NCI-H82 treated with DMSO at 0.1 percent for 48 hours (cell line): Measurements from ENCODE around the gene SLC35D1.
"Not testable (repeated sequence)": the region's sequence is repeated elsewhere in the genome, so short reads cannot be mapped to it uniquely, and the experiment has no call there.

ENCODE experiments used
- DNase-seq: peaks from one replicate; lab custom pipeline; 2025; ENCODE audit not compliant: unreplicated experiment; lab: John Stamatoyannopoulos, UW

Gene SLC35D1

DNA sequence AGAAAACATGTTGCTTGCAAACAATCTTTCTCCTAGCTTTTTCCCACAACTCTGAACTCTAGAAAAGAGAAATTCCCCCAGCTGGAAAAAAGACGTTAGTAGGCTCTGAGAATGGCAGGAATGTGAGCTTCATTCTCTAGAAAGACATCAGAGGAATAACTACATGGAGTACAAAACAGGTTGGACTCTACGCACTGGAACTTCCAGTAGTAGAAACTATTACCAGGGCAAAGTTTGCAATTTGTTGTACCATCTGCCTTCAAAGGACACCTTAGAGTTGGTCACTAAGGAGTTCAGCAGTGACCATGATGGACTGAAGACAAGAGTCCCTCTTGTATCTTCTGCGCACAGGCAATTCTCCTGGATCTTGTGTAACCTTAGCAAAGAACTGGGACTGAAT lies 60.9 kb downstream of the SLC35D1 start:
- DNase-seq, result no peak

DNA sequence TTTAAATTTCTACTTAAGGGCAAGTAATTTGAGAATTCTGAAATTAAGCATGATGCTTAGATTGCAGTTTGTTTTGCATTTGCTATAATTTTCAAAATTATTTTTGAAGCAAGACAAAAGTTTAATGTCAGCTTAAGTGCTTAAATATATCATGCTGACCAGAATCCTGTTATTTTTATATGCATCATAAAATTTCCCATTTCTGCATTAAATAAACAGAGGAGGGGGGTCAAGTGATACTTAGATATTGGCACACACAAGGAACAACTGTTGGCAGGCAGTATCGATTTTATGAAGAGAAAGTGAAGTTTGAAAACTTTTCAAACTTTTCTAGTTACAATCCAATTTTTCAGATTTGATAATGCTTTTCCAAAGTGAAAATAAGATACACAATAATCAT lies 68.1 kb downstream of the SLC35D1 start:
- DNase-seq, result no peak

DNA sequence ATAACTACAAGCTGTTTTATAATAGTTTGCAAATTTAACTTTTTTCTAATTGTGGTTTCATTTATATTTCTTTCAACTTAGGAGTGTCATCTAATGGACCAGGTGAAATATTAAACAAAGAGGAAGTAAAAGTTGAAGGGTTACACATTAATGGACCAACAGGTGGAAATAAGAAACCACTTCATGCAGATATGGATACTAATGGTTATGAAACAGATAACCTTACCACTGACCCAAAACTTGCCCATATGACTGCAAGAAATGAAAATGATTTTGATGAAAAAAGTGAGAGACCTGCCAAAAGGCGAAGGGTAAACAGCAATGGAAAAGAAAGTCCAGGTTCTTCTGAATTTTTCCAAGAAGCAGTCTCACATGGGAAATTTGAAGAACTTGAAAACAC lies 69.5 kb downstream of the SLC35D1 start:
- no peak for DNase-seq

DNA sequence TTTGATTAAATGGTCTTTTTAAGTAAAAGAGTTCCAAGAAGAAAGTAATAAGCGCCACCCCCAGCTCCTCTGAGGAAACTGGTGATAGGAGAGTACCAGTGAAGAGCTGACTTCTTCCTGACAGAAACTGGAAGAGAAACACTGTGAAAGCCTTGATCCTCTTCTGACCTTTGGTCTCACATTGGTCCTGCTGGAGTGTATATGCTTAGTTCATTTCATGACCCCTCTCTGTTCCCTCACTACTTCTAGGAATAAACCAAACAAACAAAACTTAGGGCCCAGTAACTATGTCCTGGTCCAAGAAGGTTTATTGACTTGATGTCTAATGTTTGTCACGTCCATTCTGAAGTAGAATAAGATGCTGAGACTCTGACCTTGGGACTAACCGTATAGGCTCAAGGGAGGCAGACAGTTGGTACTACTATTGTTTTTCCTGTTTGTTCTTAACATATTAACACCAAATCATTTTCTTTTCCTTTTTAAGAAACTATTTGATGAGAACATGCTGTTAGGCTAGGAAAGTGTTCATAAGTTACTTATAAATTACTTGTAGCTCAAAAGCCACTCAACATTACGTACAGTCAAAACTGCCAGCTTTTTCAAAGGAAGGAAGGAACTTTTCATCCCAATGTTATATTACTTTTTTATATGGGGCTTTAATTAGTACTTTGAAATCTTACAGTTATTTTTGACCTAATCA lies 71.2 kb downstream of the SLC35D1 start:
- no peak for DNase-seq

DNA sequence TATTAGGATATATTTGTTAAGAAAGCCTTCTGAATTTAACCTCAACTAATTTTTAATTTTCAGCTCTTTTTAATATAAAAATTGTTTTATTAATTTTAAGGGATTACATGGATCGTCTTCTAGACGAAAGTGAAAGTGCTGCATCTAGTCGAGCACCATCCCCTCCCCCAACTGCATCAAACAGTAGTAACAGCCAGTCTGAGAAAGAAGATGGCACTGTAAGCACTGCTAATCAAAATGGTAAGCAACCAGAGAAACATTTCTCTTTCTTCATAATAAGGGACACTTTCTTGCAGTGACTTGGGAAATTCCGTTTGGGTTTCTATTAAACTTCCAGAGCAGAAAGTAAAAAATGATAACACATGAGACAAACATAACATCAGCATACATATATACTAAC lies 72.3 kb downstream of the SLC35D1 start:
- DNase-seq, result no peak

DNA sequence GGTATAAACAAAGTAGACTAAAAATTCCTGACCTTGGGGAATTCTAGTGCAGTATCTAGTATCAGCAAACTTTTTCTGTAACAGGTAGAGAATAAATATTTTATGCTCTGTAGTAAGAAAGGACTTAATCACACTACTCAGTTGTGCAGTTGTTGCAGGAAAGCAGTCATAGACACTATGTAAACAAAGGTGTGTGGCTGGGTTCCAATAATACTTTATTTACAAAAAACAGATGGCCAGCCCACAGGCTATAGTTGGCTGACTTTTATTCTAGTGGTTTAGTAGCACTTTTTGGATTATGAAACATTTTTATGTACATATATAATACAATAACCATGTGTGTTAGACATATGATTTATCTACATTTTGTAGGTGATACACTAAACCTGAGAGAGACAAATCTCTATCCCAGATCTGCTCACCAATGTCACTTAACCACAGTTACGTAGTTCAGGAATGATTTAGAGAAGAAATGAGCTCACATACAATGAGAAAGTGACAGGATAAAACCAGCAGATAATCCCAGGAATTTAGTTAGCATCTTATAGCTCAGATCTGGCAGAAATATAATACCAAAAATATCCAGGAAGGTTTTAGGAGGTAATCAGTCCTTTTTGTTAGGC lies 73.1 kb downstream of the SLC35D1 start:
- no peak for DNase-seq

DNA sequence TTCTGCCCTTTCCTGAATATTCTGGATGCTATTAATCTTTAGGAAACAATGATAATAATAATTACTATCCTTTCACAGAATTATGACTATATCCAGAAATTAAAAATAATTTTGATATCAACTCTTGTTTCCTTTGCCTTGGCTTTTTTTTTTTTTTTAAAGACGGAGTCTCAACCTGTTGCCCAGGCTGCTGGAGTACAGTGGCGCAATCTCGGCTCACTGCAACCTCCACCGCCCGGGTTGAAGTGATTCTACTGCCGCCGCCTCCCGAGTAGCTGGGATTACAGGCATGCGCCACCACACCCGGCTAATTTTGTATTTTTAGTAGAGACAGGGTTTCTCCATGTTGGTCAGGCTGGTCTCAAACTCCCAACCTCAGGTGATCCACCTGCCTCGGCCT lies 74.3 kb downstream of the SLC35D1 start:
- DNase-seq, result not testable (repeated sequence)

DNA sequence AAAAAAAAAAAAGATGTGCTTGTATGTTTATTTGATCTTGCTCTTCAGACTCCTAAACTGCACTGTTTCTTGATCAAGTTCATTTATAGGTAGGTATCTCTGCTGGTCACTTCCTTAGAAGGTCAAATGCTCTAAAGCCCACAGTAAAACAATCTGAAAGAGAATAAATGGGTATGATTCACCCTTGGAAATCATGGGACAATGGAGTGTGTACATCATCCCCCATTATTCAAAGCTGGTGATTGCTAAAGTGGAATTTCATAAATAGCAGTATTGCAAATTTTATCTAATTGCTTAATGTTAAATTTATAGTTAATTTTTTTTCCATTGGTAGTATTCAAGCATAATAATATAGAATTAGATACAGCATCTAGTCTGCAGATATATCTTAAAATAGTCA lies 75.7 kb downstream of the SLC35D1 start:
- no peak for DNase-seq

DNA sequence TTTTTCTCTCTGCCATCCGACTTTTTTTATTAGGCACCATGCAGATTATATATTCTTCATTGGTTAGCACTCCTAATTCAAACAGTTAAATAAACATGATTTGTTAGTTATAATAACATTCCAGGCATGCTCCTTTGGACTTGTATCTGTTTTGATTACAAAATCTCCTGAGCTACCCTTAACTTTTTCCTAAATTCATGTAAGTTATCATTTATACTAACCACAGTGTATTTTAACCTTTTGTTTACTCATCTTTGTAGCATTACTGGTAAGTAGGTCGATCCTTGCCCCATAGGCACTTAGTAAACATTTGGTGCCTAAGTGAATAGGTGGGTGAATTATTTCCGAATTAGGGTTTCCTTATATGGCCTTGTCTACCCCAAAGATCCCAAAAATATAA lies 85.4 kb downstream of the SLC35D1 start:
- DNase-seq, result no peak

DNA sequence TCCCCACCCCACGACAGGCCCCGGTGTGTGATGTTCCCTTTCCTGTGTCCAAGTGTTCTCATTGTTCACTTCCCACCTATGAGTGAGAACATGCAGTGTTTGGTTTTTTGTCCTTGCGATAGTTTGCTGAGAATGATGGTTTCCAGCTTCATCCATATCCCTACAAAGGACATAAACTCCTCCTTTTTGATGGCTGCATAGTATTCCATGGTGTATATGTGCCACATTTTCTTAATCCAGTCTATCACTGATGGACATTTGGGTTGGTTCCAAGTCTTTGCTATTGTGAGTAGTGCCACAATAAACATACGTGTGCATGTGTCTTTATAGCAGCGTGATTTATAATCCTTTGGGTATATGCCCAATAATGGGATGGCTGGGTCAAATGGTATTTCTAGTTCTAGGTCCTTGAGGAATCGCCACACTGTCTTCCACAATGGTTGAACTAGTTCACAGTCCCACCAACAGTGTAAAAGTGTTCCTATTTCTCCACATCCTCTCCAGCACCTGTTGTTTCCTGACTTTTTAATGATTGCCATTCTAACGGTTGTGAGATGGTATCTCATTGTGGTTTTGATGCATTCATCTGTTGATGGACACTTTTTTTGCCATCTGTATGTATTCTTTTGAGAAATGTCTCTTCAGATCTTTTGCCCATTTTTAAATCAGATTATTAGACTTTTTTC lies 87.6 kb downstream of the SLC35D1 start:
- not testable (repeated sequence) for DNase-seq

DNA sequence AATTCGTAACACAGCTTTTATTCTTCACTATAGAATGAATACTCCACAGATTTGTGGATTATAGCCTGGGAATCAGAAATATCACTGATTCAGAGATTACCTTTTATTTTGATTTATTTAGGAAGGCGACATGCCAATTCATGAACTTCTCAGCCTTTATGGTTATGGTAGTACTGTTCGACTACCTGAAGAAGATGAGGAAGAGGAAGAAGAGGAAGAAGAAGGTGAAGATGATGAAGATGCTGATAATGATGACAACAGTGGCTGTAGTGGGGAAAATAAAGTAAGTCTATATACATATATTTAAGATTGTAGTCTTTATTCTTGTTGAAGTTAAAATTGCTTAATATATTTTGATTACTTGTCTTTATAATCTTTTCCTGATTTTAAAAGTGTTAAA lies 96.0 kb downstream of the SLC35D1 start:
- DNase-seq, result no peak

DNA sequence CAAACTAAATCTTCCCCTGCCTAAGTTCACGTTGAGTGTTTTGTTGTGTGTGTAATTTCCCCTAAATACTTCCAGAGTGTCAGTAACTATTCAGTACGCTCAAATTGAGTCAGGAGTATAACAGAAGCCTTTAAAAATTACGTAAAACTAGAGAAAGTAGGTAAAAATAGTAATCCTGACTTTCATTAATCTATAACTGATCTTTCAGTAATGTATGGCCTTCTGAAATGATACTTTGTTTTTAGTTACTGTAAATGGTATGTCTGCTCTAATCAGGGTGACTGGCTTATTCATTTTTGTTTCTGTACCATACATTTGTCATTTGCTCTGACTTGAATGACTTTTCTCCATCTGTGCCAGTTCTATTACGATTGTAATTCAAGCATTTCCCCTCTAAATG lies 99.7 kb downstream of the SLC35D1 start:
- no peak for DNase-seq

DNA sequence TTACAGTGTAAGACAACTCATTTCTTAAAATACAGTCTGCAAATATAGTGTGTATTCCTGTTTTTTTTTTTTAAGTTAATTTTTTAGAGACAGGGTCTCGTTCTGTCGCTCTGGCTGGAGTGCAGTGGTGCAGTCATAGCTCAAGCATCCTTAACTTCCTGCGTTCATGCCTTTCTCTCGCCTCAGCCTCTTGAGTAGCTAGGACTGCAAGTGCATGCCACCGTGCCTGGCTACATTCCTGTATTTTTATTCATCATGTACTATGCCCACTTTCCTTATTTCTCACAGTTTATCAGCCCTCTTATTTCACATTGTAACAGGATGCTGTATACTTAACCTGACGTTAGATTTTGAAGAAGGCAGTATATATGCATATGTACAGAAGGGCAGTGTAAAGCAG lies 102.4 kb downstream of the SLC35D1 start:
- no peak for DNase-seq
